Ovary (tissue), 10 donors: ENCODE data around the gene SASS6. TPM values are rescaled to one million over a fixed set of nuclear protein-coding genes. Genes with fewer than 3 reads are reported as not detected.

Experiments used
- DNase-seq, 5 donors: peaks; one replicate each; pipeline ENCODE4 v3.0.0-alpha.2; 2019 to 2020
- H3K27ac ChIP-seq, 2 donors: fragments of 200-600 bp; one replicate each; pipeline versions ENCODE4 v1.5.1 to v1.8.0; 2019 to 2022
- H3K27me3 ChIP-seq: fragments of 200-600 bp; one replicate; pipeline ENCODE4 v1.8.0; 2022
- H3K36me3 ChIP-seq: fragments of 200-600 bp; sonication (generic); one replicate; pipeline ENCODE4 v1.5.1; 2019
- H3K4me1 ChIP-seq: one replicate; pipeline ENCODE4 v1.8.1; 2013; ENCODE audit warnings: mild to moderate bottlenecking, moderate library complexity; ENCODE audit not compliant: insufficient read depth
- H3K4me3 ChIP-seq: fragments of 200-600 bp; sonication (generic); one replicate; pipeline ENCODE4 v1.5.1; 2017
- H3K9me3 ChIP-seq, 2 donors: fragments of 200-600 bp in 1 of 2; sonication (generic) in 1 of 2; one replicate each; pipeline versions ENCODE4 v1.5.1 to v1.8.1; 2013 to 2019; ENCODE audit warnings: mild to moderate bottlenecking in 1 of 2, moderate library complexity in 1 of 2
- CTCF ChIP-seq, 3 donors: fragments of 450-650 bp in 2 of 3; fragments of 200-600 bp in 1 of 3; IDR thresholded peaks; one replicate each; pipeline versions ENCODE4 v1.5.1 to v1.8.0; 2016 to 2022; ENCODE audit warnings: antibody characterized with exemption in 3 of 3, mild to moderate bottlenecking in 1 of 3
- EP300 ChIP-seq: sonication (generic); formaldehyde crosslinking; IDR thresholded peaks from one replicate; pipeline ENCODE4 v1.6.1; 2017; ENCODE audit warnings: antibody characterized with exemption
- POLR2A ChIP-seq: fragments of 450-650 bp; IDR thresholded peaks from one replicate; pipeline ENCODE4 v1.6.1; 2017; ENCODE audit warnings: antibody characterized with exemption, mild to moderate bottlenecking, moderate library complexity
- WGBS, 3 donors: extraction: QIAGEN DNeasy Blood & Tissue Kit in 1 of 3; methylation state at CpG; one replicate each; pipeline versions ENCODE4 v1.1.5 to v1.1.7; 2013 to 2017; 5-methylcytosine and 5-hydroxymethylcytosine counted together
- intact Hi-C, 4 donors: fragments of 100-400 bp; cut with DNase I; formaldehyde crosslinking; loops; one replicate each; pipeline versions ENCODE4 v1.11.0 to v1.15.1; 2022 to 2023
- long read RNA-seq, 3 donors: library from polyadenylated mRNA in 2 of 3; unstranded in 2 of 3; transcript quantifications; one replicate each; pipeline ENCODE4 v2.0.0 and lab custom pipeline, GENCODE V29; 2021 to 2026
- polyA plus RNA-seq, 2 donors: library from polyadenylated mRNA; stranded (reverse); fragments of 200-250 nt in 1 of 2; fragments of 350-450 nt in 1 of 2; fragmentation: Illumina TruSeq in 1 of 2; extraction: RNeasy Lipid Tissue Mini Kit (QIAGEN cat#74804) in 1 of 2; gene quantifications; one replicate each; pipeline ENCODE4 v1.2.3, GENCODE V29; 2013 to 2014
- total RNA-seq, 7 donors: library from RNA; depleted of rRNA in 2 of 7; stranded (reverse); fragments of >200 nt in 2 of 7; fragmentation: NEBNext Ultra II Directional in 3 of 7; extraction: Animal tissue kit (Norgen Biotek cat#: 25700) in 3 of 7; gene quantifications; one replicate each; pipeline versions ENCODE4 v1.1.0 to v1.2.4, GENCODE V29; 2016 to 2023
- donor health status: DM: no; HTN: no; CAD: no; lungs with moderate emphysema.
- donor health status: DM: no; HTN: no; CAD: no.
- donor health status: Bipolar disorder and iron deficiency.
- donor health status: DM: yes; HTN: yes; CAD: no.
- donor health status: DM: no; HTN: no; CAD: no.
- donor health status: DM: yes; HTN: yes; CAD: no.

SASS6 gene
- total RNA-seq (1 to 10 TPM; 2.0 to 3.6 (median 3.1) TPM), polyA plus RNA-seq (1 to 10 TPM; 1.7 to 2.4 TPM)
- long read RNA-seq, donor 1, partial matches to known transcripts, result 0 of 1 reads
- long read RNA-seq, donor 1, other reads (novel, unspliced or antisense), result 1 of 1 reads
- long read RNA-seq, donor 2, partial matches to known transcripts, result 0 of 1 reads
- long read RNA-seq, donor 2, other reads (novel, unspliced or antisense), result 0 of 1 reads
- long read RNA-seq, donor 3, transcript SASS6-201 (17 exons, 3,880 nt), result major isoform, 8 of 9 reads
- long read RNA-seq, donor 3, partial matches to known transcripts, result 0 of 9 reads
- long read RNA-seq, donor 3, other reads (novel, unspliced or antisense), result 1 of 9 reads

- Histone ChIP-seq H3K4me1 (peaks cover 3% of the 10 kb centered on the region), H3K27ac (peak within 1 kb of the TSS in 1 of 2 donors; percentile 31), H3K36me3 (no peaks in the 10 kb centered on the region), H3K4me3 (peak within 1 kb of the TSS; percentile 87), H3K9me3 (no peaks in the 10 kb centered on the region), H3K27me3 (no peaks in the 10 kb centered on the region)
- peak in 2 of 3 donors; percentile 19 to 20 for TF ChIP-seq CTCF (IDR thresholded peaks at IDR 0.05)
- TF ChIP-seq POLR2A, result no peak
- intact Hi-C loops, result no loop called here
- DNase-seq, result peak; percentile 94 to 96 (median 95)
- WGBS, 3 donors, result 0% methylated on average over 57 of the region's 57 CpGs
Measured at GRCh38 chr1:100132566-100133477, at the start of gene SASS6, which contains the start of gene TRMT13. Gene SASS6 (minus strand): TSS chr1:100132930. CDS start chr1:100132814, 116 bp downstream. Gene TRMT13 (plus strand): TSS chr1:100133163. CDS start chr1:100133169, 6 bp downstream.

- 49 to 64% (median 61%) methylated on average over 5 of the region's 5 CpGs for WGBS, 3 donors
- H3K27me3 ChIP-seq, result no peaks in the 10 kb centered on the region
- TF ChIP-seq CTCF (IDR thresholded peaks at IDR 0.05) (no peak), POLR2A (no peak), EP300 (no peak)
- no peak for DNase-seq
- H3K9me3 ChIP-seq, result no peaks in the 10 kb centered on the region
- no peaks in the 10 kb centered on the region for H3K36me3 ChIP-seq
- intact Hi-C loops, result no loop called here
- H3K4me1 ChIP-seq, result no peaks in the 10 kb centered on the region
- no peak within 1 kb of the TSS for H3K27ac ChIP-seq
- H3K4me3 ChIP-seq, result no peak within 1 kb of the TSS
Measured at GRCh38 chr1:100178091-100178490, 45.4 kb upstream of the SASS6 start, which contains the start of gene LRRC39. Gene LRRC39 (minus strand): TSS chr1:100178256. CDS start chr1:100168516, 9,740 bp downstream.

GRCh38 chr1:100177295-100178041, 44.7 kb upstream of the SASS6 start:
- 92 to 94% (median 93%) methylated on average over 4 of the region's 4 CpGs for WGBS, 3 donors

More at GRCh38 chr1:100177295-100178041, 44.7 kb upstream of the SASS6 start:
- Histone ChIP-seq H3K4me3 (no peak overlapping the region), H3K4me1 (no peaks in the 10 kb centered on the region), H3K27ac (no peak overlapping the region), H3K9me3 (no peaks in the 10 kb centered on the region), H3K27me3 (no peaks in the 10 kb centered on the region), H3K36me3 (no peaks in the 10 kb centered on the region)
- intact Hi-C loops, result no loop called here
- TF ChIP-seq CTCF (IDR thresholded peaks at IDR 0.05) (no peak), EP300 (no peak), POLR2A (no peak)
- no peak for DNase-seq
